GM23338 (cell line): ENCODE results near the gene ANO10. TPM values are rescaled to one million over a fixed set of nuclear protein-coding genes. Genes with fewer than 3 reads are reported as not detected.

Experiments used
- ATAC-seq: fragments of 200-7000 bp; cut with Tn5 transposase; 3 replicates; pipeline ENCODE4 v1.9.1; 2020
- DNase-seq: peaks from one replicate; pipeline ENCODE4 v3.0.0-alpha.2; 2015; ENCODE audit warnings: low spot score
- H2AFZ ChIP-seq: fragments of 200-600 bp; sonication (generic); 2 replicates; pipeline ENCODE4 v1.8.0; 2016; ENCODE audit warnings: antibody characterized with exemption, mild to moderate bottlenecking, moderate library complexity
- H3F3A ChIP-seq: fragments of 200-600 bp; sonication (generic); replicated peaks from 2 replicates; pipeline ENCODE4 v1.8.0; 2017; ENCODE audit warnings: antibody characterized with exemption, mixed run types, low read depth
- H3K27ac ChIP-seq: fragments of 200-600 bp; sonication (generic); 2 replicates; pipeline ENCODE4 v1.6.1; 2016; ENCODE audit warnings: low read depth
- H3K27me3 ChIP-seq: fragments of 200-600 bp; sonication (generic); 2 replicates; pipeline ENCODE4 v1.8.0; 2016; ENCODE audit warnings: mild to moderate bottlenecking, mixed run types, moderate library complexity; ENCODE audit not compliant: insufficient read depth
- H3K36me3 ChIP-seq: fragments of 200-600 bp; sonication (generic); 2 replicates; pipeline ENCODE4 v1.8.0; 2016; ENCODE audit warnings: mild to moderate bottlenecking; ENCODE audit not compliant: insufficient read depth
- H3K4me1 ChIP-seq: fragments of 200-600 bp; sonication (generic); 2 replicates; pipeline ENCODE4 v1.8.0; 2016; ENCODE audit warnings: mild to moderate bottlenecking, moderate library complexity; ENCODE audit not compliant: insufficient read depth
- H3K4me2 ChIP-seq: fragments of 200-600 bp; sonication (generic); 2 replicates; pipeline ENCODE4 v1.7.1; 2017; ENCODE audit warnings: mixed run types
- H3K4me3 ChIP-seq: fragments of 200-600 bp; sonication (generic); 2 replicates; pipeline ENCODE4 v1.6.1; 2016; ENCODE audit warnings: mixed run types
- H3K79me2 ChIP-seq: fragments of 200-600 bp; sonication (generic); replicated peaks from 2 replicates; pipeline ENCODE4 v1.8.0; 2017; ENCODE audit warnings: mild to moderate bottlenecking; ENCODE audit not compliant: insufficient read depth
- H3K9me2 ChIP-seq: fragments of 200-600 bp; sonication (generic); 2 replicates; pipeline ENCODE4 v1.8.0; 2017; ENCODE audit not compliant: insufficient read depth
- H4K20me1 ChIP-seq: fragments of 200-600 bp; sonication (generic); replicated peaks from 2 replicates; pipeline ENCODE4 v1.8.0; 2017; ENCODE audit warnings: mild to moderate bottlenecking; ENCODE audit not compliant: insufficient read depth
- H3K27ac Mint-ChIP-seq: 2 replicates; pipeline ENCODE4 v1.8.0; 2020; ENCODE audit warnings: inconsistent platforms, mild to moderate bottlenecking, moderate library complexity, mixed read lengths
- H3K27me3 Mint-ChIP-seq: 3 replicates; pipeline ENCODE4 v1.8.0; 2022; ENCODE audit warnings: low read depth, mild to moderate bottlenecking, moderate library complexity, mixed read lengths, inconsistent platforms; ENCODE audit not compliant: insufficient read depth, poor library complexity
- H3K36me3 Mint-ChIP-seq: 3 replicates; pipeline ENCODE4 v1.8.0; 2021; ENCODE audit warnings: low read depth, mild to moderate bottlenecking, inconsistent platforms, moderate library complexity, mixed read lengths
- H3K4me1 Mint-ChIP-seq: 3 replicates; pipeline ENCODE4 v1.8.0; 2020; ENCODE audit warnings: mild to moderate bottlenecking, inconsistent platforms, mixed read lengths
- H3K4me3 Mint-ChIP-seq: 3 replicates; pipeline ENCODE4 v1.8.0; 2021; ENCODE audit warnings: moderate library complexity, mild to moderate bottlenecking, inconsistent platforms, mixed read lengths
- H3K9me3 Mint-ChIP-seq: 3 replicates; pipeline ENCODE4 v1.8.0; 2020; ENCODE audit warnings: moderate library complexity, mild to moderate bottlenecking, inconsistent platforms, mixed read lengths
- CREB1 ChIP-seq: fragments of 250-450 bp; sonication (Bioruptor Pico); IDR thresholded peaks from 2 replicates; pipeline ENCODE4 v1.5.0; 2020; ENCODE audit warnings: low read depth, mild to moderate bottlenecking, moderate library complexity
- CTCF ChIP-seq, 2 experiments: fragments of 200-600 bp in 1 of 2; sonication (generic) in 1 of 2; conservative IDR thresholded peaks; 2 replicates each; pipeline versions ENCODE4 v1.5.1 to v1.6.1; 2016 to 2017; ENCODE audit warnings: antibody characterized with exemption in 2 of 2, low read depth in 2 of 2, mild to moderate bottlenecking in 2 of 2, moderate library complexity in 1 of 2
- ETS1 ChIP-seq: IDR thresholded peaks from 2 replicates; pipeline ENCODE4 v1.6.1; 2016; ENCODE audit warnings: antibody characterized with exemption
- EZH2 ChIP-seq: fragments of 200-600 bp; sonication (generic); IDR thresholded peaks from one replicate; pipeline ENCODE4 v1.8.0; 2017; ENCODE audit warnings: antibody characterized with exemption, mild to moderate bottlenecking, low read depth; ENCODE audit not compliant: unreplicated experiment
- EZH2phosphoT487 ChIP-seq: fragments of 200-600 bp; sonication (generic); IDR thresholded peaks from one replicate; pipeline ENCODE4 v1.8.1; 2018; ENCODE audit warnings: antibody characterized with exemption; ENCODE audit not compliant: unreplicated experiment
- JUNB ChIP-seq: IDR thresholded peaks from one replicate; pipeline ENCODE4 v1.6.1; 2016; ENCODE audit warnings: antibody characterized with exemption; ENCODE audit not compliant: unreplicated experiment
- NANOG ChIP-seq: IDR thresholded peaks from 2 replicates; pipeline ENCODE4 v1.6.1; 2016; ENCODE audit warnings: antibody characterized with exemption, borderline replicate concordance
- POLR2AphosphoS5 ChIP-seq: IDR thresholded peaks from 2 replicates; pipeline ENCODE4 v1.6.1; 2016; ENCODE audit warnings: antibody characterized with exemption, low read depth
- REST ChIP-seq: IDR thresholded peaks from one replicate; pipeline ENCODE4 v1.6.1; 2018; ENCODE audit warnings: antibody characterized with exemption; ENCODE audit not compliant: unreplicated experiment
- STAT1 ChIP-seq: IDR thresholded peaks from one replicate; pipeline ENCODE4 v1.6.1; 2016; ENCODE audit warnings: antibody characterized with exemption; ENCODE audit not compliant: unreplicated experiment
- ZNF114 ChIP-seq: fragments of 250-450 bp; sonication (Bioruptor Pico); IDR thresholded peaks from 2 replicates; pipeline ENCODE4 v1.5.0; 2020; ENCODE audit warnings: mild to moderate bottlenecking, moderate library complexity
- ZNF331 ChIP-seq: fragments of 250-450 bp; sonication (Bioruptor Pico); IDR thresholded peaks from 2 replicates; pipeline ENCODE4 v1.5.0; 2020; ENCODE audit warnings: low read depth, mild to moderate bottlenecking, moderate library complexity
- ZNF462 ChIP-seq: fragments of 250-450 bp; sonication (Bioruptor Pico); IDR thresholded peaks from 2 replicates; pipeline ENCODE4 v1.5.0; 2020; ENCODE audit warnings: mild to moderate bottlenecking, moderate library complexity
- polyA plus RNA-seq: library from polyadenylated mRNA; unstranded; fragments of >200 nt; fragmentation: Nextera tagmentation; extraction: Ambion mirVana; gene quantifications from 2 replicates; pipeline ENCODE4 v1.2.1, GENCODE V29; 2016
- total RNA-seq: library from RNA; depleted of rRNA; stranded (reverse); fragments of >200 nt; shearing (Covaris generic); gene quantifications from 2 replicates; pipeline ENCODE4 v1.2.3, GENCODE V29; 2014

ANO10 gene
- total and polyA plus RNA-seq, 2 experiments from 2014 or later = 29.2 to 48.1 TPM

- Histone ChIP-seq H3K79me2 (no peaks in the 10 kb centered on the region), H3K9me2 (no peaks in the 10 kb centered on the region), H2AFZ (no peak overlapping the region), H3K4me3 (no peak overlapping the region), H3K36me3 (no peaks in the 10 kb centered on the region), H3F3A (no peaks in the 10 kb centered on the region), H3K27me3 (no peaks in the 10 kb centered on the region), H4K20me1 (no peaks in the 10 kb centered on the region), H3K4me2 (no peak overlapping the region), H3K4me1 (no peaks in the 10 kb centered on the region), H3K27ac (no peak overlapping the region)
- no peaks in the 10 kb centered on the region; the same call in 2 of the 3 replicates for H3K36me3 Mint-ChIP-seq
- ATAC-seq (no peak), DNase-seq (no peak)
- TF ChIP-seq POLR2AphosphoS5 (no peak), REST (no peak), ZNF331 (CRISPR knock-in tag) (no peak), JUNB (no peak), EZH2phosphoT487 (no peak), ZNF462 (CRISPR knock-in tag) (no peak), CTCF (conservative IDR thresholded peaks at IDR 0.05; ENCODE audit: low read depth in 2 of 2) (no peak), ETS1 (no peak), ZNF114 (CRISPR knock-in tag) (no peak), EZH2 (no peak), NANOG (no peak), CREB1 (no peak), STAT1 (no peak)
- no peaks in the 10 kb centered on the region for H3K27me3 Mint-ChIP-seq
- H3K4me3 Mint-ChIP-seq = no peak overlapping the region
- H3K9me3 Mint-ChIP-seq = no peaks in the 10 kb centered on the region
- no peak overlapping the region for H3K27ac Mint-ChIP-seq
- H3K4me1 Mint-ChIP-seq = no peaks in the 10 kb centered on the region; the same call in 2 of the 3 replicates
These were observed 203.1 kb downstream of the ANO10 start for GRCh38 chr3:43418601-43419272.
